MM.1S (cell line): ENCODE results near the gene SH3RF3.

ENCODE experiments used
- DNase-seq: peaks from one replicate; pipeline ENCODE4 v3.0.0-alpha.2; 2015
- H2AFZ ChIP-seq: fragments of 300-600 bp; sonication (generic); 2 replicates; pipeline ENCODE4 v1.6.0; 2016; ENCODE audit warnings: antibody characterized with exemption, low read length
- H3F3A ChIP-seq: fragments of 300-600 bp; sonication (generic); 2 replicates; pipeline ENCODE4 v1.6.1; 2016; ENCODE audit warnings: mild to moderate bottlenecking, antibody characterized with exemption, low read length, moderate library complexity, mixed read lengths; ENCODE audit not compliant: insufficient read depth
- H3K27ac ChIP-seq: fragments of 300-600 bp; sonication (generic); 2 replicates; pipeline ENCODE4 v1.5.1; 2016; ENCODE audit warnings: mild to moderate bottlenecking, low read length
- H3K27me3 ChIP-seq: fragments of 300-600 bp; sonication (generic); replicated peaks from 2 replicates; pipeline ENCODE4 v1.6.0; 2016; ENCODE audit warnings: low read length; ENCODE audit not compliant: insufficient read depth
- H3K36me3 ChIP-seq: fragments of 300-600 bp; sonication (generic); replicated peaks from 2 replicates; pipeline ENCODE4 v1.6.1; 2016; ENCODE audit warnings: mild to moderate bottlenecking, low read length, mixed read lengths; ENCODE audit not compliant: insufficient read depth
- H3K4me1 ChIP-seq: fragments of 300-600 bp; sonication (generic); 2 replicates; pipeline ENCODE4 v1.6.1; 2016; ENCODE audit warnings: low read length, mixed read lengths
- H3K4me2 ChIP-seq: fragments of 300-600 bp; sonication (generic); 2 replicates; pipeline ENCODE4 v1.6.0; 2016; ENCODE audit warnings: low read depth, low read length
- H3K4me3 ChIP-seq: fragments of 300-600 bp; sonication (generic); 2 replicates; pipeline ENCODE4 v1.5.1; 2016; ENCODE audit warnings: low read length, mixed read lengths
- H3K79me2 ChIP-seq: fragments of 300-600 bp; sonication (generic); 2 replicates; pipeline ENCODE4 v1.6.1; 2016; ENCODE audit warnings: mixed run types, low read length, mixed read lengths
- H3K9ac ChIP-seq: fragments of 300-600 bp; sonication (generic); 2 replicates; pipeline ENCODE4 v1.6.1; 2016; ENCODE audit warnings: low read length, mixed read lengths
- H3K9me2 ChIP-seq: fragments of 300-600 bp; sonication (generic); replicated peaks from 2 replicates; pipeline ENCODE4 v1.6.1; 2016; ENCODE audit warnings: mild to moderate bottlenecking, low read length, mixed read lengths; ENCODE audit not compliant: insufficient read depth
- H3K9me3 ChIP-seq: fragments of 300-600 bp; sonication (generic); replicated peaks from 2 replicates; pipeline ENCODE4 v1.6.1; 2016; ENCODE audit warnings: mild to moderate bottlenecking, low read length, mixed read lengths; ENCODE audit not compliant: insufficient read depth
- H4K20me1 ChIP-seq: fragments of 300-600 bp; sonication (generic); 2 replicates; pipeline ENCODE4 v1.6.1; 2016; ENCODE audit warnings: mild to moderate bottlenecking, low read length, moderate library complexity, mixed read lengths; ENCODE audit not compliant: insufficient read depth
- EZH2 ChIP-seq: fragments of 300-600 bp; sonication (generic); optimal IDR thresholded peaks from 2 replicates; pipeline ENCODE3; 2017; ENCODE audit warnings: low read depth, mild to moderate bottlenecking, antibody characterized with exemption, low read length, mixed read lengths
- EZH2phosphoT487 ChIP-seq: fragments of 300-600 bp; sonication (generic); IDR thresholded peaks from 2 replicates; pipeline ENCODE4 v1.6.1; 2018; ENCODE audit warnings: antibody characterized with exemption, low read length
- TF ChIP-seq, protein P1 (sequence below): fragments of 300-600 bp; sonication (generic); IDR thresholded peaks from 2 replicates; pipeline ENCODE4 v1.5.1; 2016; ENCODE audit warnings: antibody characterized with exemption, low read length, mixed read lengths

SH3RF3 gene

DNA sequence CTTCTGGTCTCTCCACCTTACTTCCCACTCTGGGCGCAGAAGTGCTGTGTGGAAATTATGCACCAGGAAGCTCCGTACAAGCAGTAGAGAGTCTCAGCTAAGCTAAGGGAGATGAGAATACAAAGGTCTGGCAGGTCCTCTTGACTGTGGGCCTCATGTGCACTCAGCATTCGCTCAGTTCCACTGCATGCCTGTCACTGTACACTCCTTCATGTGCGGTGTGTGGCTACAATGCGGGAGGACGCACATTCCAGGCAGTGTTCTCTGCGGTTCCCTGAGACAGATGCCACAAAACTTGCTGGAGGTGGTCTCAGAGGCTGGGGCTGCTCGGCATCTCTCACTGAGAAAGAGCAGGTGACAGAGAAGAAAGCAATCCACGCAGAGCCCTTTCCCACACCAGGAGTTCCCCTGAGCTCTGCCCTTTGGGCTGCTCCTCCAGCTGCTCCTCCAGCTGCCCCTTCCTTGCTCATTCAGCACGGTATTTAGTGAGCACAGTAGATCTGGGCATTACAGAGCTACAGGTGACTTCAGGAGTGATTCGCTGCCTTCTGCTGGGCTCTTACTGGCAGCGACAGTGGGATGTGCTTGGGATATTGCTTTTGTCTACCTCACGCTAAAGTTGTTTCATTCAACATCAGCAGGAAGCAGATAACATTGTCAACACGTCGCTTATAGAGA is 176.6 kb downstream of the SH3RF3 start:
- Histone ChIP-seq H3K9me2 (no peaks in the 10 kb centered on the region), H3K4me2 (no peak overlapping the region), H3K27ac (no peak overlapping the region), H3K9me3 (no peaks in the 10 kb centered on the region), H2AFZ (no peak overlapping the region), H4K20me1 (no peaks in the 10 kb centered on the region), H3K27me3 (no peaks in the 10 kb centered on the region), H3K9ac (no peak overlapping the region), H3K79me2 (peaks cover 50% of the 10 kb centered on the region), H3K4me1 (no peaks in the 10 kb centered on the region), H3K36me3 (no peaks in the 10 kb centered on the region), H3F3A (no peaks in the 10 kb centered on the region), H3K4me3 (no peak overlapping the region)
- no peak for TF ChIP-seq EZH2
- no peak for TF ChIP-seq EZH2phosphoT487
- TF ChIP-seq, protein P1, sequence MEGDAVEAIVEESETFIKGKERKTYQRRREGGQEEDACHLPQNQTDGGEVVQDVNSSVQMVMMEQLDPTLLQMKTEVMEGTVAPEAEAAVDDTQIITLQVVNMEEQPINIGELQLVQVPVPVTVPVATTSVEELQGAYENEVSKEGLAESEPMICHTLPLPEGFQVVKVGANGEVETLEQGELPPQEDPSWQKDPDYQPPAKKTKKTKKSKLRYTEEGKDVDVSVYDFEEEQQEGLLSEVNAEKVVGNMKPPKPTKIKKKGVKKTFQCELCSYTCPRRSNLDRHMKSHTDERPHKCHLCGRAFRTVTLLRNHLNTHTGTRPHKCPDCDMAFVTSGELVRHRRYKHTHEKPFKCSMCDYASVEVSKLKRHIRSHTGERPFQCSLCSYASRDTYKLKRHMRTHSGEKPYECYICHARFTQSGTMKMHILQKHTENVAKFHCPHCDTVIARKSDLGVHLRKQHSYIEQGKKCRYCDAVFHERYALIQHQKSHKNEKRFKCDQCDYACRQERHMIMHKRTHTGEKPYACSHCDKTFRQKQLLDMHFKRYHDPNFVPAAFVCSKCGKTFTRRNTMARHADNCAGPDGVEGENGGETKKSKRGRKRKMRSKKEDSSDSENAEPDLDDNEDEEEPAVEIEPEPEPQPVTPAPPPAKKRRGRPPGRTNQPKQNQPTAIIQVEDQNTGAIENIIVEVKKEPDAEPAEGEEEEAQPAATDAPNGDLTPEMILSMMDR = no peak
- no peak for DNase-seq

DNA sequence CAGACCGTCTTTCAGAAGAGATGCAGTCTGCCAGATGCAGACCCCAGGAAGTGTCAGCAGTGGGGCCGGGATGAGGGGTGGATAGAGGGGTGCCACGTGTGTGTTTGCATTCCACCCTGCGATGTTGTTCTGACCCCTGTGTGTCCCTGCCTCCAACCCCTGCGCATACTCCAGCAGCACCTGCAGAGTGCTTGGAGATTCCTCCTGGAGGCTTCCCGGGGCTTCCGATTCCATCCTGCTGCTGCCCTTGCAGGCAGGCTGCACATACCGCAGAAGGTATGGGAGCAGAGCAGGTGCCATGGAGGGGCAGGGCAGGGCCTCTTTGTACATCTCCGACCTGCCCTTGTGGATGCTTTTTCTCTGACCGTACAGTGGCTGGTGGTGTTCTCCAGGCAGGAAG is 177.2 kb downstream of the SH3RF3 start:
- Histone ChIP-seq H3K9me3 (no peaks in the 10 kb centered on the region), H3K79me2 (peaks cover 46% of the 10 kb centered on the region), H3K36me3 (no peaks in the 10 kb centered on the region), H3K9me2 (no peaks in the 10 kb centered on the region), H3K9ac (no peak overlapping the region), H3K27ac (no peak overlapping the region), H3K4me3 (no peak overlapping the region), H3F3A (no peaks in the 10 kb centered on the region), H3K27me3 (no peaks in the 10 kb centered on the region), H3K4me2 (no peak overlapping the region), H4K20me1 (no peaks in the 10 kb centered on the region), H3K4me1 (no peaks in the 10 kb centered on the region), H2AFZ (no peak overlapping the region)
- TF ChIP-seq, protein P1 = no peak
- TF ChIP-seq EZH2 = no peak
- TF ChIP-seq EZH2phosphoT487 = no peak
- DNase-seq = no peak

DNA sequence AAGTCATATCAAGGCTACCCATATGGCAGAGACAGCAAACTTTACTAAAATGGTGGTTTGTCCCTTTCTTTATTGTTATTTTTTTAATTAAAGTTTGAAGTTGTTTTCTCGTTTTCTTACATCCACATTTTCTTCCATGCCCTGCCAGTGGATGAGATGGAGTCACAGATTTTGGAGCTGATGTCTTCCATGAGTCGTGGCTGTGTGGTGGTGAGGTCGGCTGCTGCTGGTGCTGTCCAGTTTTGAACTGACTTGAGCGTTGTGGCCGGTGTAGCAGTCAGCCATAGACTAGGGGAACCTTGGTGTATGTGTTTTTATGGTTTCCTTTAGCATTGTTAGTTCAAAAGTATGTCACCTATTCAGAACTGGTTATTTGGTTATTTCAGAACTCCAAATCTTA is 182.8 kb downstream of the SH3RF3 start:
- Histone ChIP-seq H3K4me2 (no peak overlapping the region), H3K27me3 (no peaks in the 10 kb centered on the region), H3K9ac (no peak overlapping the region), H3K4me3 (no peak overlapping the region), H3K79me2 (peaks cover 53% of the 10 kb centered on the region), H2AFZ (no peak overlapping the region), H3K36me3 (no peaks in the 10 kb centered on the region), H3K9me2 (no peaks in the 10 kb centered on the region), H3K9me3 (no peaks in the 10 kb centered on the region), H3K4me1 (no peaks in the 10 kb centered on the region), H3K27ac (no peak overlapping the region), H3F3A (no peaks in the 10 kb centered on the region), H4K20me1 (no peaks in the 10 kb centered on the region)
- DNase-seq = no peak
- TF ChIP-seq EZH2phosphoT487 = no peak
- TF ChIP-seq, protein P1 = no peak
- TF ChIP-seq EZH2 = no peak
